HepG2 (cell line): ENCODE data around the gene GNB3. TPM values are rescaled to one million over a fixed set of nuclear protein-coding genes. Genes with fewer than 3 reads are reported as not detected.

Source experiments
- ATAC-seq: fragments of 200-7000 bp; cut with Tn5 transposase; 3 replicates; pipeline ENCODE4 v1.9.1; 2020; ENCODE audit warnings: mild to moderate bottlenecking, moderate library complexity
- BruUV-seq: library from RNA; stranded (reverse); fragments of 400-500 nt; replicated peaks from 2 replicates; lab custom pipeline; 2021; lab: Mats Ljungman, UMichigan
- CTCF ChIA-PET: fragments of 300-600 bp; formaldehyde crosslinking; extraction: SDS; loops from one replicate; lab custom pipeline; 2021; ENCODE audit warnings: low total read pairs, inconsistent platforms, low intra/inter-chr PET ratio; lab: Yijun Ruan, JAX
- POLR2A ChIA-PET: fragments of 350-600 bp; sonication (Branson Sonifier 250); formaldehyde crosslinking; loops from one replicate; lab custom pipeline; 2020; ENCODE audit warnings: antibody characterized with exemption, inconsistent platforms; lab: Yijun Ruan, JAX
- DNase-seq: peaks from one replicate; pipeline ENCODE4 v3.0.0-alpha.2; 2015; ENCODE audit warnings: low spot score
- FAIRE-seq: peaks from 3 replicates; lab custom pipeline; 2011; peaks lifted over from hg19 to GRCh38; lab: Jason Lieb, UNC
- H2AFZ ChIP-seq: one replicate; pipeline ENCODE4 v1.6.1; 2011; ENCODE audit warnings: low read length, inconsistent platforms
- H3K27ac ChIP-seq: fragments of 300-600 bp; 3 replicates; pipeline ENCODE4 v1.8.0; 2011; ENCODE audit warnings: mixed run types, mild to moderate bottlenecking, mixed read lengths, low read length, inconsistent platforms; ENCODE audit not compliant: insufficient read depth; ENCODE audit errors: extremely low read length
- H3K27me3 ChIP-seq, 2 experiments: fragments of 200-600 bp in 1 of 2; 2 replicates in 1 of 2; 3 replicates in 1 of 2; pipeline versions ENCODE4 v1.6.0 to v1.8.0; 2011; ENCODE audit warnings: low read length in 2 of 2, mild to moderate bottlenecking in 2 of 2, moderate library complexity in 2 of 2, inconsistent platforms in 1 of 2; ENCODE audit not compliant: insufficient read depth in 2 of 2, control insufficient read depth in 1 of 2
- H3K36me3 ChIP-seq, 2 experiments: fragments of 200-600 bp in 1 of 2; replicated peaks in 1 of 2; 2 replicates in 1 of 2; 3 replicates in 1 of 2; pipeline versions ENCODE4 v1.5.1 to v1.8.0; 2011; ENCODE audit warnings: low read length in 2 of 2, inconsistent platforms in 1 of 2; ENCODE audit not compliant: insufficient read depth in 2 of 2, control insufficient read depth in 1 of 2
- H3K4me1 ChIP-seq: 2 replicates; pipeline ENCODE4 v1.5.1; 2012; ENCODE audit warnings: low read length, inconsistent platforms; ENCODE audit not compliant: insufficient read depth
- H3K4me2 ChIP-seq: 2 replicates; pipeline ENCODE4 v1.6.0; 2011; ENCODE audit warnings: low read depth, low read length, inconsistent platforms
- H3K4me3 ChIP-seq, 3 experiments: fragments of 200-600 bp in 1 of 3; sonication (generic), shearing (Covaris generic) in 1 of 3; replicated peaks in 1 of 3; 2 replicates each; pipeline ENCODE4 v1.5.1; 2011 to 2016; ENCODE audit warnings: low read length in 3 of 3, inconsistent platforms in 2 of 3, low read depth in 2 of 3, mild to moderate bottlenecking in 2 of 3, control low read depth in 1 of 3, mixed read lengths in 1 of 3; ENCODE audit not compliant: insufficient read depth in 1 of 3
- H3K79me2 ChIP-seq: one replicate; pipeline ENCODE4 v1.6.1; 2011; ENCODE audit warnings: low read length, inconsistent platforms; ENCODE audit not compliant: insufficient read depth
- H3K9ac ChIP-seq: 2 replicates; pipeline ENCODE4 v1.6.0; 2011; ENCODE audit warnings: mild to moderate bottlenecking, low read depth, low read length, inconsistent platforms; ENCODE audit not compliant: insufficient read depth
- H3K9me3 ChIP-seq: 2 replicates; pipeline ENCODE4 v1.5.1; 2012; ENCODE audit warnings: mild to moderate bottlenecking, low read length
- H4K20me1 ChIP-seq: 2 replicates; pipeline ENCODE4 v1.6.0; 2011; ENCODE audit warnings: inconsistent platforms, mild to moderate bottlenecking, low read length, moderate library complexity; ENCODE audit not compliant: insufficient read depth
- ATF7-NPFF ChIP-seq: sonication (generic); formaldehyde crosslinking; IDR thresholded peaks from 2 replicates; pipeline ENCODE4 v1.8.1; 2023; ENCODE audit warnings: mild to moderate bottlenecking, low read depth, missing genetic modification reagents, moderate library complexity
- FUBP1 ChIP-seq: sonication (generic); formaldehyde crosslinking; IDR thresholded peaks from 2 replicates; pipeline ENCODE4 v1.5.1; 2020; ENCODE audit warnings: missing genetic modification reagents, mild to moderate bottlenecking, borderline replicate concordance
- PHF20 ChIP-seq: sonication (generic); formaldehyde crosslinking; IDR thresholded peaks from 2 replicates; pipeline ENCODE4 v1.5.0; 2020; ENCODE audit warnings: mild to moderate bottlenecking, missing genetic modification reagents
- SRY ChIP-seq: sonication (generic); formaldehyde crosslinking; IDR thresholded peaks from 2 replicates; pipeline ENCODE4 v1.8.0; 2022; ENCODE audit warnings: mild to moderate bottlenecking, missing genetic modification reagents
- ZNF550 ChIP-seq: sonication (generic); formaldehyde crosslinking; IDR thresholded peaks from 2 replicates; pipeline ENCODE4 v1.4.0; 2020; ENCODE audit warnings: mild to moderate bottlenecking, missing genetic modification reagents, borderline replicate concordance
- ZNF788 ChIP-seq: sonication (generic); formaldehyde crosslinking; IDR thresholded peaks from 2 replicates; pipeline ENCODE4 v1.5.0; 2020; ENCODE audit warnings: mild to moderate bottlenecking, missing genetic modification reagents, borderline replicate concordance
- WGBS: methylation state at CpG from one replicate; pipeline ENCODE4 v1.1.6; 2017; ENCODE audit warnings: low lambda C conversion rate; 5-methylcytosine and 5-hydroxymethylcytosine counted together
- in situ Hi-C: cut with HindIII; loops from 2 replicates; pipeline ENCODE4 v1.10.0; 2017; ENCODE audit warnings: low pct_unique_long_range_greater_than_20kb; ENCODE audit not compliant: extremely low pct_ligation_motif_present
- intact Hi-C: fragments of 100-400 bp; cut with micrococcal nuclease; formaldehyde crosslinking; loops from one replicate; pipeline ENCODE4 v1.10.0; 2022; ENCODE audit not compliant: unreplicated experiment
- polyA plus RNA-seq, 8 experiments: library from polyadenylated mRNA; depleted of rRNA in 3 of 8; stranded (reverse) in 7 of 8; unstranded in 1 of 8; fragments of >200 nt; fragmentation: Illumina TruSeq in 4 of 8; extraction: Trizol in 4 of 8; gene quantifications; 2 replicates each; pipeline versions ENCODE4 v1.2.1 to v1.2.3, GENCODE V29; 2011 to 2016; ENCODE audit warnings: low read depth in 4 of 8, missing spikeins in 1 of 8, mixed read lengths in 1 of 8; ENCODE audit not compliant: insufficient read depth in 1 of 8
- total RNA-seq, 5 experiments: library from RNA; depleted of rRNA; stranded (reverse); fragments of >200 nt; fragmentation: Illumina TruSeq; extraction: Trizol; gene quantifications; 2 replicates each; pipeline ENCODE4 v1.2.3, GENCODE V29; 2016; ENCODE audit warnings: low read depth in 1 of 5

Gene GNB3
- total and polyA plus RNA-seq, 2 of the 13 experiments (the other 11 are each of a cell fraction or from before 2014, with no cell fraction given): 1.3 to 3.6 TPM

DNA sequence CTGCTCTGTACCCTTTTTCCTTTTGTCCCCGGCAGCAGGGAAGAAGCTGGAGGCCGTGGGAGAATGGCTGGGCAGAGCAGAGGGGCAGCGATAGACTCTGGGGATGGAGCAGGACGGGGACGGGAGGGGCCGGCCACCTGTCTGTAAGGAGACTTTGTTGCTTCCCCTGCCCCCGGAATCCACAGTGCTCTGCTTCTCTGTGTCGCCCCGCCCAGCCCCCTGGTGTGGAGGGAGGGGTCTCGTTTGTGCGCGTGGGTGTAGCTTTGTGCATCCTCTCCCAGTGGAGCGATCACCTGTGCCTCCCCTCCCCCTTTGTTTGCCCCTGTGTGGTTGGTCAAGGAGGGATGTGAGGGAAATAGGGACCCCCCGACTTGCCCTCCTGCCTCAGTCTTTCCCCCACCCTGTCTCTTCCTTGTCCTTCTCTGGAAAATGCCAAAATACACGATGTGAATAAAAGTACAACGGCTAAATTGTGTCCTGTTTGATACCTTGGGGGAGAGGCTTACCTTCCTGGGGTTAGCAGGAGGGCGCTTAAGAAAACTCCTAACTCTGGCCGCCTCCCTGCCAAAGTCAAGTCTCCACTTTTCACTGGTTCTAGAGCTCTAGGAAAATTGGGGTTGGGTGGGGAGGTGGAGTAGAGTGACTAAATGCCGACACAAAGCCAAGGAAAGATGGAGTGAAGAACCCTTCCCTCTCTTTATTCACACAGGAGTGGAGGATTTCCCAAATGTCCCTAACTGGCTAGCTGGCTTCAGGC is 25.6 kb downstream of the GNB3 start:
- H3K36me3 ChIP-seq: peaks cover 22 to 45% of the 10 kb centered on the region in 2 experiments

More for the DNA sequence above, 25.6 kb downstream of the GNB3 start:
- ATAC-seq: no peak
- peak overlapping the region; percentile 98 for H3K4me2 ChIP-seq
- peak overlapping the region in 2 of 3 experiments; percentile 88 to 92; a peak in 3 of 6 replicates for H3K4me3 ChIP-seq
- no peak overlapping the region for H2AFZ ChIP-seq
- no TSS peak for BruUV-seq
- TF ChIP-seq PHF20 (CRISPR knock-in tag) (no peak), SRY (CRISPR knock-in tag) (peak; percentile 1; the same call in 1 of the 2 replicates), ZNF550 (no peak), ATF7-NPFF (no peak), FUBP1 (no peak), ZNF788 (0 out of 2 replicates have a peak, but pooled peaks have one; percentile 18)
- intact Hi-C loops: no loop called here
- DNase-seq: no peak
- H3K79me2 ChIP-seq: peaks cover 29% of the 10 kb centered on the region
- WGBS: 94% methylated on average over 14 of the region's 19 CpGs
- peaks cover 37% of the 10 kb centered on the region for H3K4me1 ChIP-seq
- ChIA-PET CTCF (no interaction called here), POLR2A (interaction anchor here (0.9 to 6.0 kb wide), 11 partner anchors 9 to 114 kb away, joined by 3 to 132 read pairs (median 4); partner anchors contain the start of genes C12orf57, CDCA3, MLF2 and RNU7-1)
- peak overlapping the region; percentile 69; the same call in 1 of the 2 replicates for H3K9ac ChIP-seq
- H3K9me3 ChIP-seq: no peaks in the 10 kb centered on the region
- peaks cover 35% of the 10 kb centered on the region for H4K20me1 ChIP-seq
- H3K27ac ChIP-seq: no peak overlapping the region
- H3K27me3 ChIP-seq: no peaks in the 10 kb centered on the region; a peak in 1 of 5 replicates
- in situ Hi-C loops: no loop called here
- FAIRE-seq: no peak
